Hepatocyte (in vitro differentiated cells): ENCODE measurements around the gene TRPM3.

Experiments
- CTCF ChIP-seq: fragments of 200-600 bp; sonication (generic); IDR thresholded peaks from 2 replicates; pipeline ENCODE4 v1.5.1; 2016; ENCODE audit warnings: antibody characterized with exemption, mild to moderate bottlenecking; ENCODE audit not compliant: poor library complexity
- EZH2 ChIP-seq: fragments of 200-600 bp; sonication (generic); IDR thresholded peaks from 2 replicates; pipeline ENCODE4 v1.6.1; 2016; ENCODE audit warnings: antibody characterized with exemption, mild to moderate bottlenecking, borderline replicate concordance
- EZH2phosphoT487 ChIP-seq: fragments of 200-600 bp; sonication (generic); IDR thresholded peaks from one replicate; pipeline ENCODE4 v1.6.1; 2018; ENCODE audit warnings: antibody characterized with exemption, mild to moderate bottlenecking, low read depth, moderate library complexity; ENCODE audit not compliant: unreplicated experiment, severe bottlenecking

- TF ChIP-seq CTCF (no peak), EZH2phosphoT487 (no peak), EZH2 (no peak)
Measured at GRCh38 chr9:70901746-70902145, 219.7 kb downstream of the TRPM3 start.
